HEK293 (cell line): ENCODE results near the gene SCIMP.

Experiments
- CTCF ChIA-PET: fragments of 350-600 bp; formaldehyde crosslinking; extraction: SDS; loops from one replicate; lab custom pipeline; 2021; ENCODE audit warnings: antibody characterized with exemption; lab: Yijun Ruan, JAX
- POLR2A ChIA-PET: fragments of 300-600 bp; formaldehyde crosslinking; extraction: SDS; loops from one replicate; lab custom pipeline; 2020; ENCODE audit warnings: antibody characterized with exemption, inconsistent platforms; lab: Yijun Ruan, JAX
- H3K27ac ChIP-seq: fragments of 200-500 bp; sonication (Bioruptor generic); 2 replicates; pipeline ENCODE4 v1.5.1; 2014; ENCODE audit warnings: low read depth, low read length, control low read depth, inconsistent platforms; ENCODE audit errors: extremely low read depth
- H3K36me3 ChIP-seq, 2 experiments: fragments of 200-500 bp in 1 of 2; sonication (Bioruptor generic) in 1 of 2; 1 replicate in 1 of 2; 2 replicates in 1 of 2; pipeline ENCODE4 v1.5.1; 2014 to 2017; ENCODE audit warnings: inconsistent platforms in 2 of 2, low read length in 2 of 2; ENCODE audit not compliant: control insufficient read depth in 2 of 2, insufficient read depth in 1 of 2
- H3K4me1 ChIP-seq: fragments of 200-500 bp; sonication (Bioruptor generic); 2 replicates; pipeline ENCODE4 v1.5.1; 2014; ENCODE audit warnings: mild to moderate bottlenecking, low read length, inconsistent platforms; ENCODE audit not compliant: control insufficient read depth, insufficient read depth
- H3K4me3 ChIP-seq: 2 replicates; pipeline ENCODE4 v1.5.1; 2011; ENCODE audit warnings: low read depth, mild to moderate bottlenecking, control low read depth, low read length, moderate library complexity
- H3K9me3 ChIP-seq: fragments of 200-500 bp; sonication (Bioruptor generic); 2 replicates; pipeline ENCODE4 v1.5.1; 2014; ENCODE audit warnings: low read depth, low read length, inconsistent platforms; ENCODE audit not compliant: control insufficient read depth, insufficient read depth
- GLIS1 ChIP-seq: fragments of 450-650 bp; formaldehyde crosslinking; IDR thresholded peaks from 2 replicates; pipeline ENCODE4 v1.5.1; 2016; ENCODE audit warnings: missing biosample characterization, missing genetic modification characterization
- HOXA7 ChIP-seq: sonication (generic); formaldehyde crosslinking; IDR thresholded peaks from 2 replicates; pipeline ENCODE4 v1.8.1; 2022; ENCODE audit warnings: missing genetic modification reagents, borderline replicate concordance
- OVOL3 ChIP-seq: fragments of 450-650 bp; formaldehyde crosslinking; IDR thresholded peaks from 2 replicates; pipeline ENCODE4 v1.5.1; 2016; ENCODE audit warnings: missing biosample characterization, missing genetic modification characterization
- WT1 ChIP-seq: fragments of 450-650 bp; formaldehyde crosslinking; IDR thresholded peaks from 2 replicates; pipeline ENCODE4 v1.5.1; 2016; ENCODE audit warnings: missing biosample characterization, missing genetic modification characterization
- ZBTB1 ChIP-seq: fragments of 450-650 bp; formaldehyde crosslinking; IDR thresholded peaks from 2 replicates; pipeline ENCODE4 v1.5.1; 2016; ENCODE audit warnings: missing biosample characterization, missing genetic modification characterization
- ZNF10 ChIP-seq: fragments of 450-650 bp; formaldehyde crosslinking; IDR thresholded peaks from 2 replicates; pipeline ENCODE4 v1.5.1; 2017; ENCODE audit warnings: missing biosample characterization, missing genetic modification characterization
- ZNF114 ChIP-seq: fragments of 450-650 bp; formaldehyde crosslinking; IDR thresholded peaks from 2 replicates; pipeline ENCODE4 v1.5.0; 2017; ENCODE audit warnings: missing biosample characterization, missing genetic modification characterization
- ZNF157 ChIP-seq: fragments of 450-650 bp; formaldehyde crosslinking; IDR thresholded peaks from 2 replicates; pipeline ENCODE4 v1.5.1; 2016; ENCODE audit warnings: missing biosample characterization, missing genetic modification characterization
- ZNF174 ChIP-seq: fragments of 450-650 bp; formaldehyde crosslinking; IDR thresholded peaks from 2 replicates; pipeline ENCODE4 v1.5.0; 2017; ENCODE audit warnings: missing biosample characterization, mild to moderate bottlenecking, missing genetic modification characterization
- ZNF274 ChIP-seq, 2 experiments: fragments of 200-500 bp in 1 of 2; fragments of 450-650 bp in 1 of 2; sonication (Bioruptor generic) in 1 of 2; formaldehyde crosslinking in 1 of 2; IDR thresholded peaks; 2 replicates each; pipeline versions ENCODE4 v1.5.1 to v1.6.1; 2014 to 2016; ENCODE audit warnings: borderline replicate concordance in 1 of 2, inconsistent platforms in 1 of 2, low read length in 1 of 2, missing biosample characterization in 1 of 2, missing genetic modification characterization in 1 of 2
- ZNF280C ChIP-seq: fragments of 450-650 bp; formaldehyde crosslinking; IDR thresholded peaks from 2 replicates; pipeline ENCODE4 v1.5.1; 2016; ENCODE audit warnings: missing biosample characterization, missing genetic modification characterization
- ZNF302 ChIP-seq: fragments of 450-650 bp; formaldehyde crosslinking; IDR thresholded peaks from 2 replicates; pipeline ENCODE4 v1.5.1; 2016; ENCODE audit warnings: missing biosample characterization, missing genetic modification characterization, low read depth
- ZNF324 ChIP-seq: fragments of 450-650 bp; formaldehyde crosslinking; IDR thresholded peaks from 2 replicates; pipeline ENCODE4 v1.5.1; 2016; ENCODE audit warnings: missing biosample characterization, missing genetic modification characterization
- ZNF341 ChIP-seq: fragments of 450-650 bp; formaldehyde crosslinking; IDR thresholded peaks from 2 replicates; pipeline ENCODE4; 2016; ENCODE audit warnings: low read depth, missing biosample characterization, missing genetic modification characterization
- ZNF473 ChIP-seq: fragments of 450-650 bp; formaldehyde crosslinking; IDR thresholded peaks from 2 replicates; pipeline ENCODE4 v1.5.1; 2017; ENCODE audit warnings: missing biosample characterization, missing genetic modification characterization
- ZNF48 ChIP-seq: fragments of 450-650 bp; formaldehyde crosslinking; IDR thresholded peaks from 2 replicates; pipeline ENCODE4 v1.5.1; 2016; ENCODE audit warnings: missing biosample characterization, missing genetic modification characterization
- ZNF510 ChIP-seq: fragments of 450-650 bp; formaldehyde crosslinking; IDR thresholded peaks from 2 replicates; pipeline ENCODE4 v1.5.1; 2018; ENCODE audit warnings: mild to moderate bottlenecking, missing genetic modification characterization, missing biosample characterization; ENCODE audit not compliant: insufficient replicate concordance
- ZNF624 ChIP-seq: fragments of 450-650 bp; formaldehyde crosslinking; IDR thresholded peaks from 2 replicates; pipeline ENCODE4 v1.5.1; 2017; ENCODE audit warnings: missing biosample characterization, missing genetic modification characterization
- ZNF692 ChIP-seq: fragments of 450-650 bp; formaldehyde crosslinking; IDR thresholded peaks from 2 replicates; pipeline ENCODE4 v1.5.1; 2016; ENCODE audit warnings: missing biosample characterization, missing genetic modification characterization
- ZNF776 ChIP-seq: fragments of 450-650 bp; formaldehyde crosslinking; IDR thresholded peaks from 2 replicates; pipeline ENCODE4 v1.5.0; 2017; ENCODE audit warnings: missing biosample characterization, missing genetic modification characterization, borderline replicate concordance
- ZSCAN16 ChIP-seq: fragments of 450-650 bp; formaldehyde crosslinking; IDR thresholded peaks from 2 replicates; pipeline ENCODE4 v1.5.1; 2016; ENCODE audit warnings: missing biosample characterization, missing genetic modification characterization
- ZSCAN4 ChIP-seq: fragments of 450-650 bp; formaldehyde crosslinking; IDR thresholded peaks from 2 replicates; pipeline ENCODE4 v1.5.1; 2017; ENCODE audit warnings: missing biosample characterization, missing genetic modification characterization
- TF ChIP-seq, protein P1 (sequence below): fragments of 450-650 bp; formaldehyde crosslinking; IDR thresholded peaks from 2 replicates; pipeline ENCODE4 v1.5.1; 2016; ENCODE audit warnings: missing biosample characterization, missing genetic modification characterization, low read depth

Gene SCIMP

GRCh38 chr17:5248821-5249479 lies 14.3 kb upstream of the SCIMP start:
- H3K4me3 ChIP-seq, result no peak overlapping the region
- TF ChIP-seq ZNF174 (no peak), ZNF274 (IDR thresholded peaks at IDR 0.05; ENCODE audit: low read length) (no peak), ZNF274 (tag by site-specific recombination; IDR thresholded peaks at IDR 0.05; ENCODE audit: borderline replicate concordance) (no peak), ZNF302 (tag by site-specific recombination) (no peak), ZNF776 (tag by site-specific recombination) (no peak), GLIS1 (tag by site-specific recombination) (no peak), ZNF473 (no peak), ZBTB1 (tag by site-specific recombination) (no peak), ZNF10 (tag by site-specific recombination) (no peak), ZNF510 (no peak)
- POLR2A ChIA-PET, result interaction anchor here (0.9 kb wide), 1 partner anchor 237 kb away, joined by 3 read pairs; the partner anchor contains the start of genes DERL2 and MIS12
- no peaks in the 10 kb centered on the region for H3K9me3 ChIP-seq
- H3K27ac ChIP-seq, result no peak overlapping the region
- H3K4me1 ChIP-seq, result no peaks in the 10 kb centered on the region
- CTCF ChIA-PET, result interaction anchor here (0.7 to 3.0 kb wide), 8 partner anchors 10 to 190 kb away, joined by 3 to 19 read pairs (median 4); partner anchors contain the start of gene C1QBP
- H3K36me3 ChIP-seq, result no peaks in the 10 kb centered on the region

DNA sequence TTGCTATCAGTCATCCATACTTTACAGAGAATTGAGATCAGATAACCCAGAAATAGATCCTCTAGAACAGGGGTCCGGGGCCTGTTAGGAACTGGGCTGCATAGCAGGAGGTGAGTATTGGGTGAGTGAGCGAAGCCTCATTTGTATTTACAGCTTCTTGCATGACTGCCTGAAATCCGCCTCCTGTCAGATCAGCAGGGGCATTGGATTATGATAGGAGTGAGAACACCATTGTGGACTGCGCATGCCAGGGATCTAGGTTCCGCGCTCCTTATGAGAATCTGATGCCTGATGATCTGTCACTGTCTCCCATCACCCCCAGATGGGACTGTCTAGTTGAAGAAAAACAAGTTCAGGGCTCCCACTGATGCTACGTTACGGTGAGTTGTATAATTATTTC lies 13.0 kb upstream of the SCIMP start:
- no peak overlapping the region for H3K27ac ChIP-seq
- no peaks in the 10 kb centered on the region for H3K9me3 ChIP-seq
- TF ChIP-seq OVOL3 (tag by site-specific recombination) (no peak), ZSCAN16 (no peak), HOXA7 (CRISPR knock-in tag) (no peak), ZNF341 (tag by site-specific recombination) (no peak)
- POLR2A ChIA-PET, result interaction anchor here (0.6 to 0.9 kb wide), 3 partner anchors 100 to 239 kb away, joined by 3 to 5 read pairs (median 3); partner anchors contain the start of genes DERL2 and MIS12
- CTCF ChIA-PET, result interaction anchor here (0.6 to 3.0 kb wide), 5 partner anchors 9 to 67 kb away, joined by 3 to 19 read pairs (median 3); no protein-coding TSS in a partner anchor
- no peaks in the 10 kb centered on the region for H3K4me1 ChIP-seq
- H3K36me3 ChIP-seq, result no peaks in the 10 kb centered on the region
- no peak overlapping the region for H3K4me3 ChIP-seq

GRCh38 chr17:5241861-5242671 lies 7.4 kb upstream of the SCIMP start:
- Histone ChIP-seq H3K4me3 (no peak overlapping the region), H3K9me3 (no peaks in the 10 kb centered on the region), H3K27ac (no peak overlapping the region), H3K36me3 (no peaks in the 10 kb centered on the region), H3K4me1 (no peaks in the 10 kb centered on the region)
- ChIA-PET CTCF (interaction anchor here (0.6 to 0.8 kb wide), 2 partner anchors 88 to 166 kb away, joined by 3 read pairs; no protein-coding TSS in a partner anchor), POLR2A (no interaction called here)
- no peak for TF ChIP-seq ZNF157
- no peak for TF ChIP-seq ZSCAN4 (tag by site-specific recombination)
- TF ChIP-seq ZNF280C (tag by site-specific recombination), result no peak
- TF ChIP-seq WT1 (tag by site-specific recombination), result no peak
- TF ChIP-seq, protein P1, sequence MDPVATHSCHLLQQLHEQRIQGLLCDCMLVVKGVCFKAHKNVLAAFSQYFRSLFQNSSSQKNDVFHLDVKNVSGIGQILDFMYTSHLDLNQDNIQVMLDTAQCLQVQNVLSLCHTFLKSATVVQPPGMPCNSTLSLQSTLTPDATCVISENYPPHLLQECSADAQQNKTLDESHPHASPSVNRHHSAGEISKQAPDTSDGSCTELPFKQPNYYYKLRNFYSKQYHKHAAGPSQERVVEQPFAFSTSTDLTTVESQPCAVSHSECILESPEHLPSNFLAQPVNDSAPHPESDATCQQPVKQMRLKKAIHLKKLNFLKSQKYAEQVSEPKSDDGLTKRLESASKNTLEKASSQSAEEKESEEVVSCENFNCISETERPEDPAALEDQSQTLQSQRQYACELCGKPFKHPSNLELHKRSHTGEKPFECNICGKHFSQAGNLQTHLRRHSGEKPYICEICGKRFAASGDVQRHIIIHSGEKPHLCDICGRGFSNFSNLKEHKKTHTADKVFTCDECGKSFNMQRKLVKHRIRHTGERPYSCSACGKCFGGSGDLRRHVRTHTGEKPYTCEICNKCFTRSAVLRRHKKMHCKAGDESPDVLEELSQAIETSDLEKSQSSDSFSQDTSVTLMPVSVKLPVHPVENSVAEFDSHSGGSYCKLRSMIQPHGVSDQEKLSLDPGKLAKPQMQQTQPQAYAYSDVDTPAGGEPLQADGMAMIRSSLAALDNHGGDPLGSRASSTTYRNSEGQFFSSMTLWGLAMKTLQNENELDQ (tag by site-specific recombination), result no peak
- no peak for TF ChIP-seq ZNF692 (tag by site-specific recombination)
- TF ChIP-seq ZNF114 (tag by site-specific recombination), result no peak
- TF ChIP-seq ZNF48 (tag by site-specific recombination), result no peak
- no peak for TF ChIP-seq ZNF624
- TF ChIP-seq ZNF324 (tag by site-specific recombination), result no peak
